ENCODE data around the gene POLR1E.
A peak's percentile ranks its signal among the peaks of the same experiment; 100 is the strongest.

GRCh38 chr9:37528652-37529471, 43.1 kb downstream of the POLR1E start:
- TF ChIP-seq CTCF (IDR thresholded peaks at IDR 0.05) (no peak), POLR2A (IDR thresholded peaks at IDR 0.05) (peak in 1 of 2 donors; percentile 24)

Data from Peyer's patch (tissue), 4 donors.